Head of caudate nucleus (tissue), 42 donors: ENCODE results near the gene THAP8.

Experiments used
- DNase-seq, 42 donors: peaks; one replicate each; pipeline versions ENCODE4 v3.0.0 to v3.0.0-alpha.2; 2020 to 2021; ENCODE audit warnings: mixed read lengths in 7 of 42
- intact Hi-C: fragments of 100-400 bp; cut with DNase I; formaldehyde crosslinking; loops from one replicate; pipeline ENCODE4 v1.15.0; 2022

THAP8 gene

GRCh38 chr19:35986111-35986510 lies 68.0 kb downstream of the THAP8 start:
- no peak for DNase-seq
- intact Hi-C loops: no loop called here
